HL-60/S4 treated with phorbol 12-myristate 13-acetate at 8.2 ng/mL for 4 days and 3 days (cell line): Measurements from ENCODE around the gene SLCO3A1.
"Not testable (repeated sequence)": the region's sequence is repeated elsewhere in the genome, so short reads cannot be mapped to it uniquely, and the experiment has no call there.

Source experiments
- in situ Hi-C: fragments of 300-500 bp; cut with MboI; formaldehyde crosslinking; loops from 2 replicates; pipeline ENCODE4 v1.15.0; 2022; ENCODE audit warnings: low sequenced_read_pairs

Gene SLCO3A1

DNA sequence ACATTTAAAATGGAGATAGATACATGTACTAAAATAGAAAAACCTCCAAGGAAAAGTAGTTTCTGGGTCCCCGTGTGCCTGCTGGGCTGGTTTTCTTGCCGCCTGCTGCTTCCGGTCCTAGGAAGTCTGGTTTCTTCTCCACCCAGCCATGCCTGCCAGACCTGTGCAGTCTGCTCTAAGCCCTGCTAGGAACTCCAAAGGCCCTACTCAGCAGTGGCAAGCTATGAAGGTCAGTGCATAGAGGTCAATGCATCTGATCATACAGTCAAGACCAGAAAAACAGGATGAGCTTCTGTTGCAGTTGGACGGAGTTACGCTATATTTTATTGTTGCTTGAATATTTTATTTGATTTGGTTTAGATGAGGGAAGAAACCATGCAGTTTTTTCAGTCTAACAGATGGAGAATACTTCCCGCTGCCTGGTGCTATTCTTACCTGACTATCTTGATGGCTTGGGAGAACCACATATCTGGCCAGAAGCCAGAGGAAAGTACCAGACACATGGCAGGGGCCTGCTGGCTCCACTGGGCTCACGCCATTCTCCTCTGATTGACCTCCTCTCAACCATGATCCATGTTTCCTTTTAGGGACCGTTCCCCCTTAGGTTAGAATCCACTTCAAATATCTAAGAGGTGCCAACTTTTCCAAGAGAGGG lies 313.4 kb downstream of the SLCO3A1 start:
- in situ Hi-C loops = no loop called here

- in situ Hi-C loops = no loop called here
Measured at GRCh38 chr15:92167451-92167850, 313.9 kb downstream of the SLCO3A1 start.

- in situ Hi-C loops = no loop called here
Measured at GRCh38 chr15:92168066-92168683, 314.7 kb downstream of the SLCO3A1 start.

- in situ Hi-C loops = no loop called here
Measured at GRCh38 chr15:92170897-92171296, 317.4 kb downstream of the SLCO3A1 start.

DNA sequence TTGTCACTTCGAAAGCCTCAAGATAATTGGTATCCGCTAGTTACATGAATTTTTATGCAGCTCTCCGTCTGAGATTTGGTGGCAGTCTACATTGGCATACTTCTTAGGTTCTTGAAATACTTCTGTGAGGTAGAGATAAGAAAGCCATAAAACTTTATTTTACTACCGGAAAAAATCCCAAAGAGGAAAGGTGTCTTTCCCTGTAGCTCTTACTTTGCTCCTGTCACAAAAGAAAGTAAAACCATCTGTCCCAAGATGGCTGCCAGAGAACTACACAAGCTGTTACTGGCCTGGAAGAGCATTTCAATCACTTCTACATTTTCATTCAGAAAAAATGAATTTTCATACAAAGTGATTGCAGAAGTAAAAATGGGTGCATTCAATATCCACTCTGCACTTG lies 325.4 kb downstream of the SLCO3A1 start:
- in situ Hi-C loops = no loop called here

GRCh38 chr15:92184142-92184541 lies 330.6 kb downstream of the SLCO3A1 start:
- in situ Hi-C loops = no loop called here

- in situ Hi-C loops = no loop called here
Measured at GRCh38 chr15:92184679-92185230, 331.2 kb downstream of the SLCO3A1 start.

GRCh38 chr15:92187975-92188374 lies 334.5 kb downstream of the SLCO3A1 start:
- in situ Hi-C loops = no loop called here

- in situ Hi-C loops = no loop called here
Measured at GRCh38 chr15:92189166-92189565, 335.7 kb downstream of the SLCO3A1 start.

- in situ Hi-C loops = no loop called here
Measured at GRCh38 chr15:92195241-92195640, 341.7 kb downstream of the SLCO3A1 start.

DNA sequence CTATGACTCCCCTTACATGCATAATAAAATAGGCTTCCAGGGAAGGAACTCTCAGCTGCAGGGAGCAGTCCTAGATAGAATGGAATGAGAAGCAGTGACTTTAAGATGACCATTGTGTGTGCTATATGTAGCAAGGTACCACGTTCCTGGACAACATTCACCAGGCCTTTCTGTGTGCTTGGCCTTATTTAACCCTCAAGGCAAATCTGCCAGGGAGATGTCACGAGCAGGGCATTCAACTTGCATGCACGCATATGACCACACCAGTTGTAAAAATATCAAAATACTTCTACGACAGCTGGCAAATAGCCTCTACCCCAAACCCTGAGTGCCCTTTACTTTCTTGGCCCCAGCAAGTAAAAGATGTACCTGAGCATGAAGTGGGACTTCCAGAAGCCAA lies 342.8 kb downstream of the SLCO3A1 start:
- in situ Hi-C loops = no loop called here

DNA sequence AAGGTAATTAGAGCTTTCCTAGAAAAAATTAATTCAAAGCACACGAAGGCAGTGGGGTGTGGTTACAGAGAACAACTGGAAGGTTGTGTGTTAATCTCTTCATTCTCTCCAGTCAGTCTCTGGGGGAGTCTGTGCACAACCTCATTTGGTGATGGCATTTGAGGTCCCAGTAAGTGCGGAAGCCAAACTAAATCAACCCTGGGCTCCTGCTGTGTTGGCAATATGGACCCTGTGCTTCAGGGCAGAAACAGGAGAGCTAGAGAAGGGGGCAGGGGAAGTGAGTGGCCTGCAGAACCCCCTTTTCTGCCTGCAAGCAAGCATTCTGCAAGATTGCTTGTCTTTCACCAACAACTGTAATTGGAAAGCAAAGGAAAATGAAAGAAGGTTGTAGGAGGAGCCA lies 344.2 kb downstream of the SLCO3A1 start:
- in situ Hi-C loops = no loop called here

- in situ Hi-C loops = no loop called here
Measured at GRCh38 chr15:92200891-92201290, 347.4 kb downstream of the SLCO3A1 start.

- in situ Hi-C loops = no loop called here
Measured at GRCh38 chr15:92205255-92205739, 351.8 kb downstream of the SLCO3A1 start.

DNA sequence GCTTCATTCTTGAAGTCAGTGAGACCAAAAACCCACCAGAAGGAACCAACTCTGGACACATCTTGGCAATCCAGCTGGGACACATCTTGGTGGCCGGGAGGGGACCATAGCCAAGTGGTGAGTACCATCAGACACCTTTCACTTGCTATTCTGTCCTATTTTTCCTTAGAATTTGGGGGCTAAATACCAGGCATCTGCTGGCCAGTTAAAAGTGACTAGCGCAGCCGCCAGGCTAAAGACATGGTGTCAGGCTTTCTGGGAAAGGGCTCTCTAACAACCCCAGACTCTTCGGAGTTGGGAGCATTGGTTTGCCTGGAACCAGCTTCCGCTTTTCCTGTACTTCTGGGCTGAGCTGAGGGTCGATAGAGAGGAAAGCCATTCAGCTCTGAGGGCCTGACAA lies 354.1 kb downstream of the SLCO3A1 start:
- in situ Hi-C loops = not testable (repeated sequence)
